ENCODE measurements around the gene AMPD2.

Gene AMPD2

GRCh38 chr1:109630898-109631512 is 11.4 kb downstream of the AMPD2 start:
- no peak for DNase-seq (ENCODE audit: low spot score)

- no peak for DNase-seq (ENCODE audit: low spot score)
These were observed 12.2 kb downstream of the AMPD2 start for GRCh38 chr1:109631513-109632505.

- no peak for DNase-seq (ENCODE audit: low spot score)
These were observed 13.2 kb downstream of the AMPD2 start for GRCh38 chr1:109632671-109633346.

GRCh38 chr1:109634292-109634691 is 14.7 kb downstream of the AMPD2 start:
- no peak for DNase-seq (ENCODE audit: low spot score)

GRCh38 chr1:109634771-109635750 is 15.4 kb downstream of the AMPD2 start:
- no peak for DNase-seq (ENCODE audit: low spot score)

- DNase-seq (ENCODE audit: low spot score) = no peak
These were observed 16.2 kb downstream of the AMPD2 start for GRCh38 chr1:109635862-109636200.

- peak; percentile 46 for DNase-seq (ENCODE audit: low spot score)
These were observed 16.7 kb downstream of the AMPD2 start for GRCh38 chr1:109636201-109636952.

GRCh38 chr1:109637446-109637845 is 17.8 kb downstream of the AMPD2 start:
- no peak for DNase-seq (ENCODE audit: low spot score)

GRCh38 chr1:109639063-109639840 is 19.6 kb downstream of the AMPD2 start:
- no peak for DNase-seq (ENCODE audit: low spot score)

- no peak for DNase-seq (ENCODE audit: low spot score)
These were observed 20.2 kb downstream of the AMPD2 start for GRCh38 chr1:109639841-109640184.

- peak; percentile 40 for DNase-seq (ENCODE audit: low spot score)
These were observed 20.7 kb downstream of the AMPD2 start for GRCh38 chr1:109640285-109640865.

- DNase-seq (ENCODE audit: low spot score) = no peak
These were observed 21.6 kb downstream of the AMPD2 start for GRCh38 chr1:109641078-109641740.

GRCh38 chr1:109641861-109642260 is 22.2 kb downstream of the AMPD2 start:
- DNase-seq (ENCODE audit: low spot score) = no peak

- DNase-seq (ENCODE audit: low spot score) = no peak
These were observed 23.0 kb downstream of the AMPD2 start for GRCh38 chr1:109642626-109643025.

GRCh38 chr1:109643385-109644230 is 24.0 kb downstream of the AMPD2 start:
- DNase-seq (ENCODE audit: low spot score) = peak; percentile 69

- no peak for DNase-seq (ENCODE audit: low spot score)
These were observed 25.0 kb downstream of the AMPD2 start for GRCh38 chr1:109644670-109645069.

- no peak for DNase-seq (ENCODE audit: low spot score)
These were observed 29.9 kb downstream of the AMPD2 start for GRCh38 chr1:109649491-109649914.

GRCh38 chr1:109650609-109651008 is 31.0 kb downstream of the AMPD2 start:
- no peak for DNase-seq (ENCODE audit: low spot score)

Measured in SW480 (cell line).